Neural progenitor cell (in vitro differentiated cells): ENCODE measurements around the gene WASL. TPM values are rescaled to one million over a fixed set of nuclear protein-coding genes. Genes with fewer than 3 reads are reported as not detected.

ENCODE experiments used
- DNase-seq: peaks from one replicate; pipeline ENCODE4 v3.0.0-alpha.2; 2016; ENCODE audit warnings: low spot score
- H2AFZ ChIP-seq: fragments of 200-600 bp; sonication (generic); replicated peaks from 2 replicates; pipeline ENCODE4 v1.6.1; 2016; ENCODE audit warnings: antibody characterized with exemption
- H3F3A ChIP-seq: fragments of 200-600 bp; sonication (generic); 2 replicates; pipeline ENCODE4 v1.6.1; 2016; ENCODE audit warnings: antibody characterized with exemption, low read depth
- H3K27ac ChIP-seq: fragments of 200-600 bp; sonication (generic); 2 replicates; pipeline ENCODE4 v1.5.1; 2016; ENCODE audit warnings: mild to moderate bottlenecking
- H3K27me3 ChIP-seq: fragments of 200-600 bp; sonication (generic); 2 replicates; pipeline ENCODE4 v1.6.1; 2016; ENCODE audit warnings: mild to moderate bottlenecking, moderate library complexity
- H3K36me3 ChIP-seq: fragments of 200-600 bp; sonication (generic); 2 replicates; pipeline ENCODE4 v1.5.1; 2016
- H3K4me1 ChIP-seq: fragments of 200-600 bp; sonication (generic); 2 replicates; pipeline ENCODE4 v1.6.1; 2016; ENCODE audit warnings: mixed run types
- H3K4me2 ChIP-seq: fragments of 200-600 bp; sonication (generic); 2 replicates; pipeline ENCODE4 v1.6.1; 2016
- H3K4me3 ChIP-seq: fragments of 200-600 bp; sonication (generic); 2 replicates; pipeline ENCODE4 v1.5.1; 2016
- H3K79me2 ChIP-seq: fragments of 200-600 bp; sonication (generic); 2 replicates; pipeline ENCODE4 v1.6.1; 2016; ENCODE audit warnings: low read depth
- H3K9ac ChIP-seq: fragments of 200-600 bp; sonication (generic); 2 replicates; pipeline ENCODE4 v1.6.1; 2016
- H3K9me3 ChIP-seq: fragments of 200-600 bp; sonication (generic); 2 replicates; pipeline ENCODE4 v1.5.1; 2016; ENCODE audit warnings: low read depth
- H4K20me1 ChIP-seq: fragments of 200-600 bp; sonication (generic); 2 replicates; pipeline ENCODE4 v1.6.1; 2016; ENCODE audit warnings: low read depth
- H3K27ac Mint-ChIP-seq: 3 replicates; pipeline ENCODE4 v1.8.0; 2021; ENCODE audit warnings: mixed read lengths
- H3K27me3 Mint-ChIP-seq: 2 replicates; pipeline ENCODE4 v1.8.0; 2022; ENCODE audit warnings: low read depth, mild to moderate bottlenecking, inconsistent platforms, moderate library complexity, mixed read lengths; ENCODE audit not compliant: insufficient read depth
- H3K36me3 Mint-ChIP-seq: 3 replicates; pipeline ENCODE4 v1.8.0; 2021; ENCODE audit warnings: mixed read lengths
- H3K4me1 Mint-ChIP-seq: 3 replicates; pipeline ENCODE4 v1.8.0; 2021; ENCODE audit warnings: mixed read lengths
- H3K4me3 Mint-ChIP-seq: 3 replicates; pipeline ENCODE4 v1.8.0; 2021; ENCODE audit warnings: mild to moderate bottlenecking, moderate library complexity, mixed read lengths
- H3K9me3 Mint-ChIP-seq: 3 replicates; pipeline ENCODE4 v1.8.0; 2020; ENCODE audit warnings: mixed read lengths
- EZH2 ChIP-seq: fragments of 200-600 bp; sonication (generic); IDR thresholded peaks from 2 replicates; pipeline ENCODE4 v1.6.1; 2017; ENCODE audit warnings: antibody characterized with exemption, mild to moderate bottlenecking, moderate library complexity
- EZH2phosphoT487 ChIP-seq: fragments of 200-600 bp; sonication (generic); IDR thresholded peaks from 2 replicates; pipeline ENCODE4 v1.6.1; 2017; ENCODE audit warnings: antibody characterized with exemption
- total RNA-seq: library from RNA; depleted of rRNA; stranded (reverse); fragments of >200 nt; gene quantifications from 2 replicates; pipeline ENCODE4 v1.2.3, GENCODE V29; 2015; ENCODE audit warnings: low replicate concordance
- TF ChIP-seq, protein P1 (sequence below): fragments of 200-600 bp; sonication (generic); IDR thresholded peaks from 2 replicates; pipeline ENCODE4 v1.5.1; 2017; ENCODE audit warnings: antibody characterized with exemption, mild to moderate bottlenecking

WASL gene
- total RNA-seq, 1 donor from 2014 or later: 30.4 TPM

DNA sequence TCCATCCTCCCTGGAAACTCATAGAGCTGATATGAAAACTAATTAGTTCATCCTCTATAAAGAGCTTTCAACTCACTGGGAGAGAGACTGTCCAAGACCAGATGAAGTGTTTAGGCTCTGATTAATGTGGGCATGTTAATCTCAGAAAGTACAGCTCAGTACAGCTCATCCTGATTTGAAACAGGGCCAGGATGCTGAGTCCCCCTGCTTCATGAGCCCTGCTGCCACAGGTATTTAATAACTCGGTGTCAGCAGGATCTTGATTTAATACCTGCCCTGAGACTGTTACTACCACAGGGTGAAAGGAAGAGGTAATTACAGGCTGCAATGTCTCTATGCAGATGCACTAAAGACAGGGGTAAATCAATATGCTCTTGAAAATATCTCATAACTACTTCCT, 82.3 kb downstream of the WASL start:
- no peak overlapping the region for H3K27ac ChIP-seq
- no peaks in the 10 kb centered on the region for H3F3A ChIP-seq
- H3K9me3 ChIP-seq: no peaks in the 10 kb centered on the region
- Mint-ChIP-seq H3K27me3 (no peaks in the 10 kb centered on the region), H3K4me1 (peaks cover 3% of the 10 kb centered on the region), H3K9me3 (peaks cover 2% of the 10 kb centered on the region), H3K4me3 (no peak overlapping the region), H3K27ac (no peak overlapping the region), H3K36me3 (no peaks in the 10 kb centered on the region)
- no peak overlapping the region for H2AFZ ChIP-seq
- H3K4me3 ChIP-seq: no peak overlapping the region
- TF ChIP-seq EZH2phosphoT487: no peak
- TF ChIP-seq EZH2: no peak
- TF ChIP-seq, protein P1, sequence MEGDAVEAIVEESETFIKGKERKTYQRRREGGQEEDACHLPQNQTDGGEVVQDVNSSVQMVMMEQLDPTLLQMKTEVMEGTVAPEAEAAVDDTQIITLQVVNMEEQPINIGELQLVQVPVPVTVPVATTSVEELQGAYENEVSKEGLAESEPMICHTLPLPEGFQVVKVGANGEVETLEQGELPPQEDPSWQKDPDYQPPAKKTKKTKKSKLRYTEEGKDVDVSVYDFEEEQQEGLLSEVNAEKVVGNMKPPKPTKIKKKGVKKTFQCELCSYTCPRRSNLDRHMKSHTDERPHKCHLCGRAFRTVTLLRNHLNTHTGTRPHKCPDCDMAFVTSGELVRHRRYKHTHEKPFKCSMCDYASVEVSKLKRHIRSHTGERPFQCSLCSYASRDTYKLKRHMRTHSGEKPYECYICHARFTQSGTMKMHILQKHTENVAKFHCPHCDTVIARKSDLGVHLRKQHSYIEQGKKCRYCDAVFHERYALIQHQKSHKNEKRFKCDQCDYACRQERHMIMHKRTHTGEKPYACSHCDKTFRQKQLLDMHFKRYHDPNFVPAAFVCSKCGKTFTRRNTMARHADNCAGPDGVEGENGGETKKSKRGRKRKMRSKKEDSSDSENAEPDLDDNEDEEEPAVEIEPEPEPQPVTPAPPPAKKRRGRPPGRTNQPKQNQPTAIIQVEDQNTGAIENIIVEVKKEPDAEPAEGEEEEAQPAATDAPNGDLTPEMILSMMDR: no peak
- H3K36me3 ChIP-seq: no peaks in the 10 kb centered on the region
- no peaks in the 10 kb centered on the region for H3K27me3 ChIP-seq
- H3K4me1 ChIP-seq: peaks cover 4% of the 10 kb centered on the region
- H4K20me1 ChIP-seq: no peaks in the 10 kb centered on the region
- H3K4me2 ChIP-seq: no peak overlapping the region
- DNase-seq: no peak
- H3K9ac ChIP-seq: no peak overlapping the region
- H3K79me2 ChIP-seq: no peaks in the 10 kb centered on the region

- peaks cover 3% of the 10 kb centered on the region for H3K4me1 Mint-ChIP-seq
- Histone ChIP-seq H2AFZ (no peak overlapping the region), H3K27ac (no peak overlapping the region), H3K27me3 (no peaks in the 10 kb centered on the region), H3K9ac (no peak overlapping the region), H3K4me3 (no peak overlapping the region), H3K79me2 (no peaks in the 10 kb centered on the region), H4K20me1 (no peaks in the 10 kb centered on the region), H3K4me2 (no peak overlapping the region), H3K9me3 (no peaks in the 10 kb centered on the region), H3F3A (no peaks in the 10 kb centered on the region), H3K36me3 (no peaks in the 10 kb centered on the region), H3K4me1 (peaks cover 8% of the 10 kb centered on the region)
- H3K36me3 Mint-ChIP-seq: no peaks in the 10 kb centered on the region
- no peak overlapping the region for H3K4me3 Mint-ChIP-seq
- H3K9me3 Mint-ChIP-seq: peaks cover 2% of the 10 kb centered on the region
- H3K27me3 Mint-ChIP-seq: no peaks in the 10 kb centered on the region
- H3K27ac Mint-ChIP-seq: no peak overlapping the region
- DNase-seq: no peak
- TF ChIP-seq EZH2: no peak
- TF ChIP-seq EZH2phosphoT487: no peak
- TF ChIP-seq, protein P1: no peak
Observed at GRCh38 chr7:123665896-123666295, 82.9 kb downstream of the WASL start.

DNA sequence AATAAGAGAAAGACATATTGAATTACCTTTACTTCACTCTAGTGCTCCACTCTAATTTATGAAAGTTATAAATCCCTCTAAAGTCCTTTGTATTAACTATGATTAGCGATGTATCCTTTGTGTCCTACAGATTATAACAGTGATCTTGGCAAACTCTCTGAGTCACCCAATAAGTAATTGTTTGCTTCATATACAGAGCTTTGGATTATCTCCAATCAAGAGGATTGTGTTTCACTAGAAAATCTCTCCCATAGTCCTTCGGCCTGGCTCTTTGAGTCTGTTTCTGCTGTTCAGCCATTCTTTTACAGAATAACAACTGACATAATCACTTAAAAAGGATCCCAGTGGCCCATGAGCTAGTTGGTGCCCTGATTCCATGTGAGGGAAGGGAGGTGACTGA, 83.6 kb downstream of the WASL start:
- peaks cover 8% of the 10 kb centered on the region for H3K4me1 Mint-ChIP-seq
- H3K9ac ChIP-seq: no peak overlapping the region
- H3F3A ChIP-seq: no peaks in the 10 kb centered on the region
- H3K4me2 ChIP-seq: no peak overlapping the region
- no peak overlapping the region for H3K4me3 Mint-ChIP-seq
- H3K27ac Mint-ChIP-seq: no peak overlapping the region
- no peak overlapping the region for H3K4me3 ChIP-seq
- no peaks in the 10 kb centered on the region for H3K27me3 ChIP-seq
- H4K20me1 ChIP-seq: no peaks in the 10 kb centered on the region
- H3K79me2 ChIP-seq: no peaks in the 10 kb centered on the region
- no peak for TF ChIP-seq EZH2phosphoT487
- H3K27me3 Mint-ChIP-seq: no peaks in the 10 kb centered on the region
- no peaks in the 10 kb centered on the region for H3K36me3 ChIP-seq
- peaks cover 2% of the 10 kb centered on the region for H3K9me3 Mint-ChIP-seq
- H3K27ac ChIP-seq: no peak overlapping the region
- no peaks in the 10 kb centered on the region for H3K9me3 ChIP-seq
- H3K36me3 Mint-ChIP-seq: no peaks in the 10 kb centered on the region
- no peak for DNase-seq
- H3K4me1 ChIP-seq: peaks cover 15% of the 10 kb centered on the region
- no peak overlapping the region for H2AFZ ChIP-seq

GRCh38 chr7:123663200-123663599, 85.6 kb downstream of the WASL start:
- no peaks in the 10 kb centered on the region for H4K20me1 ChIP-seq
- Mint-ChIP-seq H3K4me1 (peaks cover 15% of the 10 kb centered on the region), H3K27me3 (no peaks in the 10 kb centered on the region), H3K4me3 (no peak overlapping the region), H3K36me3 (no peaks in the 10 kb centered on the region), H3K9me3 (peaks cover 2% of the 10 kb centered on the region), H3K27ac (no peak overlapping the region)
- no peaks in the 10 kb centered on the region for H3K79me2 ChIP-seq
- H3K27ac ChIP-seq: no peak overlapping the region
- no peak for DNase-seq
- peak overlapping the region; percentile 50 for H2AFZ ChIP-seq
- no peaks in the 10 kb centered on the region for H3K36me3 ChIP-seq
- no peaks in the 10 kb centered on the region for H3K9me3 ChIP-seq
- H3K4me3 ChIP-seq: no peak overlapping the region
- TF ChIP-seq, protein P1: no peak
- TF ChIP-seq EZH2phosphoT487 (no peak), EZH2 (no peak)
- peaks cover 18% of the 10 kb centered on the region for H3K4me1 ChIP-seq
- H3F3A ChIP-seq: no peaks in the 10 kb centered on the region
- no peaks in the 10 kb centered on the region for H3K27me3 ChIP-seq
- no peak overlapping the region for H3K9ac ChIP-seq
- no peak overlapping the region for H3K4me2 ChIP-seq
